HG02759 (cell line): ENCODE data around the gene TRIO.

ENCODE experiments used
- ATAC-seq: cut with Tn5 transposase; IDR thresholded peaks from one replicate; pipeline ENCODE4 v1.9.1; 2021; ENCODE audit warnings: mild to moderate bottlenecking, moderate library complexity; ENCODE audit not compliant: unreplicated experiment

TRIO gene

DNA sequence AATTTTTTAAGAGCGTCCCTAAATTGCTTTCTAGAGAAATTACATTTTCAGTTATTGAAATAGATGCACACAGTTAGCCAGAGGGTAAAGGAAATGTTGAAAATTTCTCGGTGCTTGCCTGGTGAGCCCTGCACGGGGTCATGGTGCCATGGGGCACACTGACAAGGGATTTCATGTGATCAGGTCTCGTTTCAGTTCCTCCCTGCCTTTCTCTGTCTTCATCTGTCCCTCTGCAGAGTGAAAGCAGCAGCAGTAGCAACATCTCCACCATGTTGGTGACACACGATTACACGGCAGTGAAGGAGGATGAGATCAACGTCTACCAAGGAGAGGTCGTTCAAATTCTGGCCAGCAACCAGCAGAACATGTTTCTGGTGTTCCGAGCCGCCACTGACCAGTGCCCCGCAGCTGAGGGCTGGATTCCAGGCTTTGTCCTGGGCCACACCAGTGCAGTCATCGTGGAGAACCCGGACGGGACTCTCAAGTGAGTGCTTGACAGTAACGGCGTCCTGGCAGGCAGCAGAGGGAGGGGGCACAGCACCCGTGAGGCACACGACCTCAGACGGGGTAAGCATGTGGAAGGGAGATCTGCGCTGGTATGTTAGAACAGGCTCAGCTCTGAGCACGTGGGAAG, 349.3 kb downstream of the TRIO start:
- ATAC-seq, result no peak

DNA sequence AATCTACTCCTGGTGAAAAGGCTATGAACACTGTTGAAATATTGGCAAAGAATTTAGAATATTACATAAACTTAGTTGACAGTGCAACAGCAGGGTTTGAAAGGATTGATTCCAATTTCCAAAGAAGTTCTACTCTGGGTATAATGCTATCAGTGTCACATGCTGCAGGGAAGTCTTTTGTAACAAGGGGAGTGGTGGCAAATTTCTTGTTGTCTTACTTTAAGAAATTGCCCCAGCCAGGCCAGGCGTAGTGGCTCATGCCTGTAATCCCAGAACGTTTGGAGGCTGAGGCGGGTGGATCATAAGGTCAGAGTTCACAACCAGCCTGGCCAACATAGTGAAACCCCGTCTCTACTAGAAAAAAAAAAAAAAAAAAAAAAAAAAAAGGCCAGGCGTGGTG, 352.2 kb downstream of the TRIO start:
- no peak for ATAC-seq

DNA sequence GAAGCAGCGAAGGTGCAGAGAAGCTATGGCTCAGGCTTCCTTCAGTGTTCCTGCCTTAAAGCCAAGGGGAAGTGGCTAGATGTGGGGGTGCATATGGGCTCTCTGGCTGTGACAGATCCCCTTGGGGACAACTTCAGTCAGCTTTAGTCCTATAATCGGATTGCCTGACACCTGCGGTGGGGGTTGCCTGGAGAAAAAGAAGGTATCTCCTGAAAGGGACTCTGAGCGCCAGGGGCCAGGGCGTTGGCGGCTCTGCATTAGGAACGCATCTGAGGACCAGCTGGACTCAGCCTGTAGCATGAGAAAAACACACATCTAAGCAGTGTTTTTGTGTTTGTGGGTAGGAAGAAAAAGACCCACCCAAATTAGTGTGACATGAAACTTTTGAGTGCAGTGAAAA, 354.2 kb downstream of the TRIO start:
- ATAC-seq, result no peak

DNA sequence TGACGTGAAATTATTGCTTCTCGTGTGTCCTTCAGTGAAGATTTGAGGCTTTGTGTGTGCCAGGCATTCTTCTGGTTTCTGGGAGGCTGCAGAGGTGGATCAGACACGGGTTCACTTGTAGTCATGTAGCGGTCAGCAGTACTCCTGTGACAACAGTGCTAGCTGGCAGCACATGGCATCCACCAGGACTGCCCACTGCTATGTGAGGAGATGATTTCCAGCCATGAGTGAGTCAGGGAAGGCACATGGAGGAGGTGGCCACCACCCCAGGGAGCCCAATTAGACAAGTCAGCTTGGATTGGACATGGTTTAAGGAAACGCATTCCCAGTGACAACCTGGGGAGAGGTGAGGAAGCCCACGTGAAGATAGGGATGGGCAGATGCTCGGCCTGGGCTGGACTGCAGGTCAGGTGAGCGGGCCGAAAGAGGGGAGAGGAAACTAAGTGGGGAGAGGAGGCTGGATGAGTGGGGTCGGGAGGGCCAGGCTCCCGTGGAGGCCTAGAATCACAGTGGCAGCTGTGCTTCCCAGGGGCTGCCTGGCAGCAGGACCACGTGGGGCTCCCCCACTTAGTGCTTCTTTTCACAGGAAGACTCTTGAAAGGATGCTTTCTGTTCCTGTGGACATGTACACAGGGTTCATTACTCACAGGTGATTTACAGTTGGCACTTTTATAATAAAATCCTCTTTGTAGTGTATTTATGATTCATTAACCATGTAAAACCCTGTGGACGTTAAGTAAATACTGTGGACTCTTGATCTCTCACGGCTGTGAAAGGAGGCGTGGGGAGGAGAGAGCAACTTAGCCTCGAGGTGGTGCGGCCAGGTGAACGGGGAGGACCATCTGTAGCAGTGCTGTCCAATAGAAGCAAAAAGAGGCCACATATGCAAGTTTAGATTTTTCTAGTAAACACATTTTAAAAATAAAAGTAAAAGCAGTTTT, 358.5 kb downstream of the TRIO start:
- no peak for ATAC-seq

DNA sequence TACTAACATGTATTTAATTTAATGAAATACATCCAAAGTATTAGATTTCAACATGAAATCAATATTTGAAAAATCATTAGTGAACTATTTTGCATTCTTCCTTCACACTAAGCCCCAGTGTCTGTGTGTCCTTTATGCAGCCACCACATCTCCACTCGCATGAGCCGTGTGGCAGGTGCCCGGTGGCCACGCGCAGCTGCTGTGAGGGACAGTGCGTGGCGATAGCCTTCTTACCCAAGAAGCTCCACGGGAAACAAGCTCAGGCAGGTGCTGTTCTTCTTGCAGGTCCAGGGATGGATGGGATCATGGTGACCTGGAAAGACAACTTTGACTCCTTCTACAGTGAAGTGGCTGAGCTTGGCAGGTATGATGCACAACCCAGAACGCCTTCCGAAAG, 359.1 kb downstream of the TRIO start:
- no peak for ATAC-seq

DNA sequence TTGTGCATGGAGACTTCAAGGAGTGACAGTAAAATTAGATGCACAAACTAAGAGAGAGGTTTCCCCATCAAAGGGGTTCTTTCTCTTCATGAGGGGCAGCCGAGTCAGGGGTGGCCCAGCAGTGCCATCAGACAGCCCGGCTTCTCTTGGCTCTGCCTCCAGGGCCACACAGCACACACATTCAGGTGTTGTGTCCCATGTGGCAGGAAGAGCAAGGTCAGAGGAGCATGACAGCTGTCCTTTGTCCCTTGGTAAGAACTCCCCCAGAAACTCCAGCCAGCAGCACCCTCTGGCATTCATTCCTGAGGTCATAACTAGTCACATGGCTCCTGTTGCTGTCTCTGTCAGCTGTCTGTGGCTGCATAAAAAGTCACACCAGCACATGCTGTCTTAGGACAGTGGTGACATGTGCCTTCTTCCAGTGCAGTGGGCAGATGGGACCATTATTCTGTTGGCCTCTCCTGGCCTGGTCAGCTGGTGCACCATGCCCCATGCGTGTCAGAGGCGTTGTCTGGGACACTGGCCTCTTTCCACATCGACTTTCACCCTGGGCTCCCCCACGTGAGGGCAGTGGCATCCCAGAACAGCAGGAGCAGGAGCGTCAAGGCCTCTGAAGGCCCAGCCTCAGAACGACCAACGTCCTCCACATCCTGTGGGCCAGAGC, 360.0 kb downstream of the TRIO start:
- no peak for ATAC-seq

DNA sequence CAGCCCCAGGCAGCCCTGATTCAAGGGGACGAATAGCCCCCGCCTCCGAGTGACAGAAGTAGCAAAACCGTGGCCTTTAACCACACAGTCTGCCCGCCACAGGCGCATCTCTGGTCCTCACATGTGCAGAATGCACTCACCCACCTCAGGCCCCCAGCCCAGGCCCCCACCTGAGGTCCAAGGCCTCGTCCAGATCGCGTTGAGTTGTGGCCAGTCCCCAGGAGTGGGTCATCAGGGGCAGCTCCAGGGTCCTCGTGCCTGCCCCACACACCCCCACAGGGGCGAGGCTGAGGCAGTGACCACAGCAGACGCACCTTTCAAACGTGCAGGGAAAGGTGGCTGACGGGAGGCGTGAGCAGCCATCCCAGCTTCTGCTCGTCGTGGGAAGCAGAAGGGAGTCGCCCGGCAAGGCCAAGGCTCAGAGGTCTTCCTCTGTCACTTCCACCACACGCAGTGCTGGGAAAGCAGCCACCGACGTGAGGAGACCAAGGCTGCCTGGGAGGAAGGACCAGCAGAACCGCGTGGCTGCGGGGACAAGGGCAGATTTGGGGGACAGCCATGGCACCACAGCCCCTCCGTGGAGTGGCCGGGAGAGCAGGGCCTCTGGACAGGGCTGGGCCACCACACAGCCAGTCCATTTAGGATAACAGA, 360.7 kb downstream of the TRIO start:
- no peak for ATAC-seq

DNA sequence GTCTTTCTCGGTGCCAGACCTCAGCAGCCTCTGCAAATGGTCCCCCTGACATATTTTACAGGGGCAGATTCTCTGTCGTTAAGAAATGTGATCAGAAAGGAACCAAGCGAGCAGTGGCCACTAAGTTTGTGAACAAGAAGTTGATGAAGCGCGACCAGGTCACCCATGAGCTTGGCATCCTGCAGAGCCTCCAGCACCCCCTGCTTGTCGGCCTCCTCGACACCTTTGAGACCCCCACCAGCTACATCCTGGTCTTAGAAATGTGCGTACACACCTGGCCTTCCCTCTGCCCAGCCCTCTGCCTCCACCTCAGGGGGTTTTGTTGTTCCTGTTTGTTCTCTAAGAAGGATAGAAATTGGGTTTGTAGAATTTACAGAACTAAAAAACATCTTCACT, 361.2 kb downstream of the TRIO start:
- no peak for ATAC-seq

DNA sequence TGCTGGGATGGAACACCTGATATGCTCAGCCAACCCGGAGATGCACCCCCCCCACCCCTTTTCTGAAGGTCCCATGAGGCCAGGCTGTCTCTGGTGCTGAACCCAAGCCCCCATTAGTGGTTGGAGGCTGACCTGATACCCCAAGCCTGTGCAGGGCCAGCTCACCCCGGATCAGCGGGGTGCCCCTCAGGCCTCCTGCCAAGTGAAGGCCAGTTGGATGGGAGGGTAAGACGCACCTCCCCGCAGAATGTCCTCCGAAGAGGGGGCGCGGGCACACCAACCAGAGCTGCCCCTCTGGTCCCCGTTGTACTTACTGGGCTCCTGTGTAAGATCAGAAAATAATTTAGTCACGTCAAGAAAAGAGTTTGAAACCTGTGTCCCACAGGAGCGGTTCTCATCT, 361.7 kb downstream of the TRIO start:
- no peak for ATAC-seq

DNA sequence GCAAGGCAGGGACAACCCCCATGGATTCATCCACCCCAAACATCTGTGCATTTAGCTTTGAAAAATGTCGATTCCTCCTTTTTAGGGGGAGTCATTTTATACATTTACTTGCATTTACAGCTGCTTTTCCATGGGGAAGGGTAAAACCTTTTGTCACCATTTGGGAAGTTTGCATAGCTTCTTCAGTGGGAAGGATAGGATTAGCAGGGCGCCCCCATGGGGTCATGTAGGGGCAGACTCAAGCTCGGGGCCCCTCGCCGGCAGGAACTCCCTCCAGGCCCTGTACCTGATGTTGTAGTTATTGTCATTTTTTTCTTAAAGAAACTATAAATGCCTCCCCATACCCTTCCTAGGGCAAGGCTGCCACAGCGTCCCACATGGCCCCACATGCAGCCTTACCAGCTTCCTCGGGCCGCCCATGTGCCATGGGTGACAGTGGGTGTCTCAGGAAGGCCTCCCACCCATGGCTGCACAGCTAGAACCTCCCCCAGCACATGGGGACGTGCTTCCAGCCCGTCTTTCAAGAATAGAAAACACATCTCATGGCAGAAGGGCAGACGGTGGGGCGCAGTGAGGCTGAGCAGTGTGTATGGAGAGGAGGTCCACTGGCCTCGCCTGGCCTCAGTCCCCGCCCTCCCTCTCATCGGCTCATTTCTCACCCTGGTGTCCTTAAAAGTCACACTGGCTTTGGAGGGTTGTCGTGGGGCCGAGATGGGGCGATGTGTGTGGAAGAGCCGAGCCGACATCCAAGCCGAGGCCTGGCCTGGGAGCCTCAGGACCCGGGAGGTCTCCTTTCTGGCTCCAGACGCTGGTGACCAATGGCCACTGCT, 362.4 kb downstream of the TRIO start:
- ATAC-seq, result no peak

DNA sequence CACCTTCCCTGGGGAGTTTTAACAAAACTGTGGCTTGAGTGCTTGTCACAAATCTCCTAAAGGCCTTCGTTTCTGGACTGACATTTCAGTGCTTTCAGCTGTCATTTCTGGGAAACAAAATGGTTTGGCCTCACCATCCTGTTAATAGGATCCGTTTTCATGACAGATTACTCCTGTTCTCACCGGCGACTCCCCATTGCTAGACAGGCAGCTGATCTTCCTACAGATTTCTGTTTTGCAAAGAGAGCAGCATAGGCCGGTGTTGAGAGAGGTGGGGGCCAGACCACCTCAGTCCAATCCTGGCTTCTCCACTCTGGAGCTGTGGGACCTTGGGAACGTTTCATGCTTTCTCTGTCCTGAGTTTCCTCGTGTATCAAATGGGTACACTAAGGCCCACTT, 363.0 kb downstream of the TRIO start:
- ATAC-seq, result no peak

DNA sequence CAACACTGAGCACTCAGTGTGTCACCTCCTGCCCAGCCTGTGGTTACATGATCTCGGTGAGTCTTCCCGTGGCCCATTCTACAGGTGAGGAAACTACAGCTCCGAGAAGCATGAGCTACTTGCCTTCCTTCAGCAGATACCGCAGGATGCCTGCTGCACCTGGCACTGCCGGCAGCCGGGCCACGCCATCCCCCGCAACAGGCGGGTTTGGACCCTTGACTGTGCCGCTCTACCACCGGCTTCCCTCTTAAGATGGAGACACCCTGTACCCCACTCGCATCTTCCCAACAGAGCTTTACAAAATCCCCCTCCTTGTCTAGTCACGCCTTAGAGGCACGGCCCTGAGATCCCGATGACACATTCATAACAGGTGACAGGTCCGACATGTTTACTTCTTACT, 363.5 kb downstream of the TRIO start:
- ATAC-seq, result no peak

DNA sequence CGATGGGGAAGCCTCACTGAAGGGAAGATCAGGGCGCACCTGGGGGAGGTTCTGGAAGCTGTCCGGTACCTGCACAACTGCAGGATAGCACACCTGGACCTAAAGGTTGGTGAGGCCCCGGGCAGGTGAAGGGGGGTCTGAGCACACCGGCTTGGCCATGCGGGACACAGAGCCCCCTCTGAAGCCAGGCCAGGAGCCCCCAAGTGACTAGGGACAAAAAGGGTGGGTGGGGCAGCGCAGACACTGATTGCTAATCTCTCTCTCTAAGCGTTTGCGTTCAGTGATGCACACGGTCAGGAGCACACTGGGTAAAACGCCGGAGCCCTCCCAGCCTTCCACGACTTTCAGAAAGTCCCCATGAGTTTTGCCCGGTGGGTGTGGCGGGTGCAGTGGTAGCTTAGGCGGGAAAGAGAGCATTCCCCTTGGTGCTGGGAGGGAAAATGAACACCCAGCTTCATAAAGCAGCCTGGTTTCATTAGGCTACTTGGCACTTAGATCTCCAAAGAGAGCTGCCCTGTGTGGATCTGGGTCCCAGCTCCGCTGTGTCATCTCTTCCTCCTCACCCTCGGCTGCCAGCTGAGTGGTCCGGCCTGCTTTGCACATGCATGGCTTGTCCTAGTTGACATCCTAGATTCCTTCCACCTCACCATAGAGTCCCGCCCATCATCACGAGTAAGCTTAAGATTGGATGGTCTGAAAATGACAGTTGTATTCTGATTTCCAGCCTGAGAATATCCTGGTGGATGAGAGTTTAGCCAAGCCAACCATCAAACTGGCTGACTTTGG, 364.2 kb downstream of the TRIO start:
- ATAC-seq, result no peak

DNA sequence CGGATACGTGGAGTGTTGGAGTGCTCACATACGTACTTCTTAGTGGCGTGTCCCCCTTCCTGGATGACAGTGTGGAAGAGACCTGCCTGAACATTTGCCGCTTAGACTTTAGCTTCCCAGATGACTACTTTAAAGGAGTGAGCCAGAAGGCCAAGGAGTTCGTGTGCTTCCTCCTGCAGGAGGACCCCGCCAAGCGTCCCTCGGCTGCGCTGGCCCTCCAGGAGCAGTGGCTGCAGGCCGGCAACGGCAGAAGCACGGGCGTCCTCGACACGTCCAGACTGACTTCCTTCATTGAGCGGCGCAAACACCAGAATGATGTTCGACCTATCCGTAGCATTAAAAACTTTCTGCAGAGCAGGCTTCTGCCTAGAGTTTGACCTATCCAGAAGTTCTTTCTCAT, 364.9 kb downstream of the TRIO start:
- no peak for ATAC-seq

DNA sequence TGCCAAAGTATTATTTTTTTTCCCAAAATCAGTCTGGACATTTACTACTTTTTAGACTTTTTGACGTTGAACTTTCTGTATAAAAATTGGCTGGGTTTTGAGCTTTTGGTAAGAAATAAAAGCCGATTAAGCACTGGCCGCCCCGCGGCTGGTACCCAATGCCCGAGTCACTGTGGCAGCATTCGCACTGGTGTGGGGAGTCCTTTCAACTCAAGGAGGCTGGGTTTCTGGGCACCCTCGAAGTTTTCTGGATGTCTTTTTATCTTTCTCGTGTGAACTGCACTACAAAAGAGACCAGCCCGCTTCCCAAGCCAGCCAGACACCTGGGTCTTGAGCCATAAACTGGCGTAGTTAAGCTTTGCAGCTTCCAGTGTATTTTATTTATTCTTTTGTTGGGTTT, 366.4 kb downstream of the TRIO start:
- ATAC-seq, result no peak

DNA sequence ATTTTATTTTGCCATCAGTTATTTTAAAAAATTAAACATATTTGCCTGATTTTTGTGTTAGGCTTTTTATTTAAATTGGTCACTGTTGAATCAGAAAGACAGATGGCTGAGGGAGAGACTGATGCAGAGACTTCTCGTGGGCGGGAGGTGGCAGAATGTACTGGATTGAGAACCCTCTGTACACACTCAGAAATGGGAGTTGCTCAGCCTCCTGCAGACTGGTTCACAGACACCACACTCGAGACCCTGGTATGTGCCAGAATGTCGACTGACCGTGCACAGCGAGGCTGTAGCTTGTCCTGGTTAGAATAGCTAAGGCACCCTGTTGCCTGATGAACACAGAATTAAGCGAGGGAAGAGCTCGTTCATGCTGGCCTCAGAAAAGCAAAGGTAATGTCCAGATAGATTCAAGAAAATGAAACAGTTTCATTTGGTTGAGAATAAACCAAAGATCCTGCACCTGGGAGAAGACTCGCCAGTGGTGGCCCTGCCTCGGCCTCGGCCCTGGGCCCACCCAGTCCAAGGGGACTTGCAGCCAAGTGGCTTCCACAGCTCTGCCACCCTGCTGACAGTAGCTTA, 367.1 kb downstream of the TRIO start:
- ATAC-seq, result no peak

DNA sequence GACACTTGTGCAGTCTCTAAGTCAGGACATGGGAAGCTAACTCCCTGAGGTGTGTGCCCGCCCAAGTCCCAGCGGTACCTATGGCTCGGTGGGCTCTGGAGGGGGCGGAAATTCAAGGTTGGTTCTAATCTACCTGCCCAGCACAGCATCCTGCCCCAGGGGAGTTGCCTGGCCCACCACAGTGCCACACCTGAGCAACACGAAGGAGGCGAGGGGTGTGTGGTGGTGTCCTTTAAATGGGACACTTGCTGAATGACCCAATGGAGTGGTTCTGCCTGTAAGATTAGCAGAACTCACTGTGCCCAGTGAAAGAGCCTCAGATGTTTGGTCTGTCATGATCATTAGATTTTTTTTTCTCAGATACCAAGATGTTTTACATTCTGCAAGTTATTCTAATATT, 367.7 kb downstream of the TRIO start:
- no peak for ATAC-seq

DNA sequence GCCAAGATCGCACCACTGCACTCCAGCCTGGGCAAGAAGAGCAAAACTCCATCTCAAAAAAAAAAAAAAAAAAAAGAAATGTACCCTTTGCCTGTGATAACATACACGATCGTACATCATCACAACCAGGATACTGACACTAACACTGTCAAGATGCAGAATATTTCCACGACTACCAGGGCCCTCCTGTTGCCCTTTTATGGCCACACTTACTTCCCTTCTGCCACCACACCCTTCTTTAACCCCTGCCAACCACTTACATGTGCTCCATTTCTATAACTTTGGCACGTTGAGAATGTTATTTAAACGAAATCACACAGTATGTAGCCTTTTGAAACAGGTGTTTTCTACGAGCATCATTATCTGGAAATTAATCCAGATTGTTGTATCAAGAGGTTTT, 369.4 kb downstream of the TRIO start:
- ATAC-seq, result no peak

DNA sequence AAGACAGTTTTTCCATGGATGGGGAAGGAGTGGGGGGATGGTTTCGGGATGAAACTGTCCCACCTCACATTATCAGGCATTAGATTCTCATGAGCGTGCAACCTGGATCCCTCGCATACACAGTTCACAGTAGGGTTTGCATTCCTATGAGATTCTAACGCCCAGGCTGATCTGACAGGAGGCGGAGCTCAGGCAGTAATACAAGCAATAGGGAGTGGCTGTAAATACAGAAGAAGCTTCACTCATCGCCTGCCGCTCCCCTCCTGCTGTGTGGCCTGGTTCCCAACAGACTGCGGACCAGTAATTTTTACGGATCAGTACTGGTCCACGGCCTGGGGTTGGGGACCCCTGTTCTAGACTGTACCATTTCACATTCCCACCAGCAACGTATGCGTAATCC, 370.1 kb downstream of the TRIO start:
- ATAC-seq, result no peak
